ENCODE measurements around the gene CFAP73.
A peak's percentile ranks its signal among the peaks of the same experiment; 100 is the strongest.

Gene CFAP73

GRCh38 chr12:113184098-113184899 is 34.8 kb downstream of the CFAP73 start:
- Mint-ChIP-seq H3K27me3 (no peaks in the 10 kb centered on the region), H3K9me3 (no peaks in the 10 kb centered on the region), H3K27ac (peak overlapping the region; percentile 71 to 97), H3K4me3 (peak overlapping the region; percentile 94 to 96), H3K4me1 (peaks cover 35% of the 10 kb centered on the region)
- no peak for DNase-seq
- peak; percentile 79 for ATAC-seq

GRCh38 chr12:113184900-113185179 is 35.3 kb downstream of the CFAP73 start:
- DNase-seq (peak; percentile 89 to 91), ATAC-seq (peak; percentile 90)
- Mint-ChIP-seq H3K27ac (peak overlapping the region; percentile 97 to 99), H3K27me3 (no peaks in the 10 kb centered on the region), H3K4me1 (peaks cover 35% of the 10 kb centered on the region), H3K4me3 (peak overlapping the region; percentile 94 to 96), H3K9me3 (no peaks in the 10 kb centered on the region)

- H3K4me3 Mint-ChIP-seq = peak within 1 kb of the TSS; percentile 94 to 96
- ATAC-seq (peak; percentile 64), DNase-seq (peak; percentile 80 to 87)
- no peaks in the 10 kb centered on the region for H3K27me3 Mint-ChIP-seq
- peak within 1 kb of the TSS; percentile 97 to 99 for H3K27ac Mint-ChIP-seq
- H3K9me3 Mint-ChIP-seq = no peaks in the 10 kb centered on the region
- peaks cover 35% of the 10 kb centered on the region for H3K4me1 Mint-ChIP-seq
These were observed 35.9 kb downstream of the CFAP73 start, which contains the start of the genes DDX54 and RITA1 for GRCh38 chr12:113185180-113186032. TSS of gene DDX54 (minus strand) at chr12:113185478. CDS start at chr12:113185451, 27 bp downstream. TSS of gene RITA1 (plus strand) at chr12:113185721. CDS start at chr12:113186747, 1,026 bp downstream.

- H3K9me3 Mint-ChIP-seq = no peaks in the 10 kb centered on the region
- ATAC-seq (no peak), DNase-seq (no peak)
- H3K27me3 Mint-ChIP-seq = no peaks in the 10 kb centered on the region
- peaks cover 35% of the 10 kb centered on the region for H3K4me1 Mint-ChIP-seq
- H3K27ac Mint-ChIP-seq = peak overlapping the region; percentile 90 to 99
- peak overlapping the region; percentile 94 to 96 for H3K4me3 Mint-ChIP-seq
These were observed 36.5 kb downstream of the CFAP73 start for GRCh38 chr12:113186033-113186365.

- H3K4me1 Mint-ChIP-seq = peaks cover 31% of the 10 kb centered on the region
- peak overlapping the region; percentile 90 to 99 for H3K27ac Mint-ChIP-seq
- no peak for ATAC-seq
- no peak for DNase-seq
- peak overlapping the region; percentile 94 to 96 for H3K4me3 Mint-ChIP-seq
- no peaks in the 10 kb centered on the region for H3K9me3 Mint-ChIP-seq
- H3K27me3 Mint-ChIP-seq = no peaks in the 10 kb centered on the region
These were observed 37.3 kb downstream of the CFAP73 start for GRCh38 chr12:113186666-113187325.

- no peak for ATAC-seq
- Mint-ChIP-seq H3K27me3 (no peaks in the 10 kb centered on the region), H3K4me1 (peaks cover 22% of the 10 kb centered on the region)
These were observed 39.8 kb downstream of the CFAP73 start for GRCh38 chr12:113189361-113189760.

GRCh38 chr12:113190761-113191160 is 41.2 kb downstream of the CFAP73 start:
- H3K4me1 Mint-ChIP-seq = peaks cover 22% of the 10 kb centered on the region
- no peak overlapping the region for H3K4me3 Mint-ChIP-seq
- no peak overlapping the region for H3K27ac Mint-ChIP-seq
- no peak for DNase-seq
- no peaks in the 10 kb centered on the region for H3K9me3 Mint-ChIP-seq
- H3K27me3 Mint-ChIP-seq = no peaks in the 10 kb centered on the region
- ATAC-seq = no peak

More at GRCh38 chr12:113189361-113189760, 39.8 kb downstream of the CFAP73 start:
- H3K9me3 Mint-ChIP-seq = no peaks in the 10 kb centered on the region
- no peak for DNase-seq
- no peak overlapping the region for H3K27ac Mint-ChIP-seq
- no peak overlapping the region for H3K4me3 Mint-ChIP-seq

GRCh38 chr12:113191227-113191626 is 41.7 kb downstream of the CFAP73 start:
- no peak for DNase-seq
- H3K4me1 Mint-ChIP-seq = peaks cover 20% of the 10 kb centered on the region
- no peak for ATAC-seq
- H3K4me3 Mint-ChIP-seq = no peak overlapping the region
- no peaks in the 10 kb centered on the region for H3K9me3 Mint-ChIP-seq
- no peaks in the 10 kb centered on the region for H3K27me3 Mint-ChIP-seq
- no peak overlapping the region for H3K27ac Mint-ChIP-seq

GRCh38 chr12:113194971-113195391 is 45.5 kb downstream of the CFAP73 start:
- Mint-ChIP-seq H3K27ac (no peak overlapping the region), H3K27me3 (no peaks in the 10 kb centered on the region), H3K4me3 (no peak overlapping the region), H3K9me3 (no peaks in the 10 kb centered on the region), H3K4me1 (peaks cover 17% of the 10 kb centered on the region)
- no peak for DNase-seq
- ATAC-seq = no peak

GRCh38 chr12:113195598-113195997 is 46.1 kb downstream of the CFAP73 start:
- no peak for ATAC-seq
- DNase-seq = no peak
- H3K27ac Mint-ChIP-seq = peak overlapping the region in 1 of 2 donors; percentile 14

GRCh38 chr12:113196582-113196981 is 47.1 kb downstream of the CFAP73 start:
- no peaks in the 10 kb centered on the region for H3K27me3 Mint-ChIP-seq
- DNase-seq = no peak
- no peak overlapping the region for H3K4me3 Mint-ChIP-seq
- ATAC-seq = no peak
- H3K4me1 Mint-ChIP-seq = peaks cover 22% of the 10 kb centered on the region
- H3K27ac Mint-ChIP-seq = no peak overlapping the region
- H3K9me3 Mint-ChIP-seq = no peaks in the 10 kb centered on the region

More at GRCh38 chr12:113195598-113195997, 46.1 kb downstream of the CFAP73 start:
- Mint-ChIP-seq H3K9me3 (no peaks in the 10 kb centered on the region), H3K4me1 (peaks cover 17% of the 10 kb centered on the region), H3K27me3 (no peaks in the 10 kb centered on the region), H3K4me3 (no peak overlapping the region)

GRCh38 chr12:113196990-113197389 is 47.5 kb downstream of the CFAP73 start:
- ATAC-seq = peak; percentile 99
- no peaks in the 10 kb centered on the region for H3K27me3 Mint-ChIP-seq
- H3K4me3 Mint-ChIP-seq = no peak overlapping the region
- H3K9me3 Mint-ChIP-seq = no peaks in the 10 kb centered on the region
- H3K27ac Mint-ChIP-seq = no peak overlapping the region
- peaks cover 22% of the 10 kb centered on the region for H3K4me1 Mint-ChIP-seq
- DNase-seq = peak; percentile 67 to 76

GRCh38 chr12:113197518-113198077 is 48.1 kb downstream of the CFAP73 start:
- Mint-ChIP-seq H3K4me3 (no peak overlapping the region), H3K4me1 (peaks cover 22% of the 10 kb centered on the region), H3K27ac (no peak overlapping the region), H3K9me3 (no peaks in the 10 kb centered on the region), H3K27me3 (no peaks in the 10 kb centered on the region)
- DNase-seq = no peak
- ATAC-seq = no peak

GRCh38 chr12:113198296-113198695 is 48.8 kb downstream of the CFAP73 start:
- DNase-seq (no peak), ATAC-seq (no peak)
- peak overlapping the region in 1 of 2 donors; percentile 34 for H3K27ac Mint-ChIP-seq
- no peaks in the 10 kb centered on the region for H3K27me3 Mint-ChIP-seq
- no peaks in the 10 kb centered on the region for H3K9me3 Mint-ChIP-seq
- H3K4me3 Mint-ChIP-seq = no peak overlapping the region
- H3K4me1 Mint-ChIP-seq = peaks cover 22% of the 10 kb centered on the region
